ENCODE results near the gene HS6ST3. TPM values are rescaled to one million over a fixed set of nuclear protein-coding genes. Genes with fewer than 3 reads are reported as not detected.

Gene HS6ST3
- polyA plus RNA-seq, 6 donors from 2014 or later: not detected

DNA sequence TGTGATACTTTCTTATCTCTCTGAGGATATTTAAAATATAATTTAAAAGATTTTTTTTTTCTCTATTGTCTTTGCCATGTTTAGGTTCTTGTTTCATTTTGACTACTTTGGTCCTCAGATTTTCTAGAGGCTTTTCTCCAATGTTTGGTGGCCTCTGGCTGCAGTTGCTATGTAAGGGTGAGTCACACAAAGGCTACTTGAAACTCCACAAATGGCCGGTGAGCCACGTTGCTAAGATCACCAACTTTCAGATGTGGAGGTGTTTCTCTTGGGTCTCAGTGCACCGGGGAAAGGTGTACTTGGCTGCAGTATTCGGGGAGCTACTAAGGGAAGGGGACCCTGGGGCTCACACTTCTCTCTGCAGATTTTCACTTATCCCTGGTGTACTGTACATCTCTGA is 248.1 kb downstream of the HS6ST3 start:
- H3K9me3 Mint-ChIP-seq: peaks cover 0 to 13% (median 8%) of the 10 kb centered on the region in 7 donors
- no peaks in the 10 kb centered on the region for H3K36me3 Mint-ChIP-seq
- no peaks in the 10 kb centered on the region for H3K27me3 Mint-ChIP-seq
- no peak overlapping the region for H3K27ac Mint-ChIP-seq
- no peak overlapping the region for H3K4me3 Mint-ChIP-seq
- H3K4me1 Mint-ChIP-seq: no peaks in the 10 kb centered on the region
- ATAC-seq (ENCODE audit: low read depth in 2 of 2) (no peak), DNase-seq (no peak)

DNA sequence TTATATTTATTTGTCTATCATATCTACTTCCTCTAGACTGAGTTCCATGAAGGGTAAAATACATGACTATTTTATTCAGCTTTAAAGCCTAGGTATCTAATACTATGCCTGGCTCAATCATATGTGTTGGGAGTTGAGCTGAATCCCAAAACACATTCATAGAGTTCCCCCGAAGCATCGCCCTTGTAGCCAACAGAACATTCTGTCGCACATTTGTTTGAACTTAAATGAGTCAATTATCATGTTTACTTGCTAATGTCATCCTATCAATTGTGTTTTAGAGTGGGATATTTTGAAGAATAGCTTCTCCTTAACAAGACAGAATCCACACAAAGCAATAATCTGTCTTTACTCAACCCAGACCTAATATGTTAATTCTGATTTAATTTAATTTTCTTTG is 252.4 kb downstream of the HS6ST3 start:
- DNase-seq (no peak), ATAC-seq (ENCODE audit: low read depth in 2 of 2) (no peak)
- Mint-ChIP-seq H3K4me3 (no peak overlapping the region), H3K36me3 (no peaks in the 10 kb centered on the region), H3K27me3 (no peaks in the 10 kb centered on the region), H3K27ac (no peak overlapping the region), H3K4me1 (no peaks in the 10 kb centered on the region), H3K9me3 (peaks cover 0 to 6% (median 4%) of the 10 kb centered on the region in 7 donors)

DNA sequence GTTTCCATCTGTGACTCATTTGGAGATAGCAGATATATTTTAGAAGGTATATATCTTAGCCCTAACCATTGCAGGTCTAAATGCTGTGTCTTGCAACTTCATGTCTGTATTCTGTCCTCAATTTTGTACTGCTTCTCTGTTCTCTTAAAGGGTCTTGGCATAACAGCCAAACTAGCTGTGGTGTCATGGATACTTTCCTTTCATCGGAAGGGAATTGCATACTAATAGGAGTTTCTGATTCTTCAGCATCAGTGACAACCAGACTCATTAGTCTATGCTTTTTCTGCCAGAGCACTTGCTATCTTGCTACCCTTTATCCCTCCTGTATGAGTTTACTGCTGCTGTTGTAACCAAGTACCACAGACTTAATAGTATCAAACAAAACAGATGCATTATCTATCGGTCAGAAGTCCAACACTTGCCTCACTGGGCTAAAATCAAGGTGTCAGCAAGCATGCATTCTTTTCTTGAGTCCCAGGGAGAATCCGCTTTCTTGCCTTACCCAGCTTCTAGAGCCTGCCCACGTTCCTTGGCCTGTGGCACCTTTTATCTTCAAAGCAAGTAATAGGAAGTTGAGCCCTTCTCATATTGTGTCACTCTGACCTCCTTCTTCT is 253.1 kb downstream of the HS6ST3 start:
- Mint-ChIP-seq H3K36me3 (no peaks in the 10 kb centered on the region), H3K4me3 (no peak overlapping the region), H3K27me3 (no peaks in the 10 kb centered on the region), H3K27ac (no peak overlapping the region), H3K9me3 (peaks cover 0 to 6% (median 4%) of the 10 kb centered on the region in 7 donors), H3K4me1 (no peaks in the 10 kb centered on the region)
- ATAC-seq (ENCODE audit: low read depth in 2 of 2) (no peak), DNase-seq (no peak)

DNA sequence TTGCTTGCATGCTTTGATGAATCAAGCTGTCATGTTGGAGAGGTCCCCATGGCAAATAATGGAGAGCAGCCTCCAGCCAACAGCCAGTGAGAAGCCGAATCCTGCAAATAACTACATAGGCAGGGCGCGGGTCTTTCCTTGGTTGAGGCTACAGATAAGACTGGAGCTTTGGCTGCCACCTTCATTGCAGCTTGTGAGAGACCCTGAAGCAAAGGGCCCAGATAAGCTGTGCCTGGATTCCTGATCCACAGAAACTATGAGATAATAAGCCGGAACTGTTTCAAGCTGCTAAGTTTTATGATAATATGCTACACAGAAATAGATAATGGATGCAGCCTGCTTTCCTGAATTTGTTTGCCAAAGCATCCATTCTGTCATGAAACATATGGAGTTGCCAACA is 257.0 kb downstream of the HS6ST3 start:
- H3K27ac Mint-ChIP-seq: no peak overlapping the region
- no peak overlapping the region for H3K4me3 Mint-ChIP-seq
- no peaks in the 10 kb centered on the region for H3K27me3 Mint-ChIP-seq
- H3K9me3 Mint-ChIP-seq: peaks cover 0 to 2% (median 0%) of the 10 kb centered on the region in 7 donors
- ATAC-seq (ENCODE audit: low read depth in 2 of 2) (no peak), DNase-seq (no peak)
- H3K4me1 Mint-ChIP-seq: no peaks in the 10 kb centered on the region
- no peaks in the 10 kb centered on the region for H3K36me3 Mint-ChIP-seq

DNA sequence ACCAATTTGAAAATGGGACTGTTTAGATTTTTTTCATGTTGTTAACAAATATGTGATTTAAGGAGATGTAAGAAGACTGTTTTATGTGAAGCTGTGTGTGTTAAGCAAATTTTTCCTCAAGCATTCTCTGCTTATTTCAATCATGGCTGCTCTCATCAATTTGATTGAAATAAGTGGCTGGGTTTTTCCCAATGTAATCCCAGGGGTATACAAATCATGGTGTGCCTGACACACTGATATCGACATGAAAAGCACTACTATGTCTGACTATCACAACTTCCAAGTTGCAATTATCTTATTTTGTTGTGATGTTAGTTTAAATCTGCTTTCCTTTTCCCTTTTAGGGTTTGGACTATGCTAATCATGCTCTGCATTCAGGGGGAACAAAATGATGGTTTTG is 283.7 kb downstream of the HS6ST3 start:
- no peaks in the 10 kb centered on the region for H3K27me3 Mint-ChIP-seq
- no peaks in the 10 kb centered on the region for H3K36me3 Mint-ChIP-seq
- no peaks in the 10 kb centered on the region for H3K4me1 Mint-ChIP-seq
- DNase-seq (no peak), ATAC-seq (ENCODE audit: low read depth in 2 of 2) (no peak)
- H3K9me3 Mint-ChIP-seq: peaks cover 0 to 11% (median 6%) of the 10 kb centered on the region in 7 donors
- no peak overlapping the region for H3K27ac Mint-ChIP-seq
- H3K4me3 Mint-ChIP-seq: no peak overlapping the region

DNA sequence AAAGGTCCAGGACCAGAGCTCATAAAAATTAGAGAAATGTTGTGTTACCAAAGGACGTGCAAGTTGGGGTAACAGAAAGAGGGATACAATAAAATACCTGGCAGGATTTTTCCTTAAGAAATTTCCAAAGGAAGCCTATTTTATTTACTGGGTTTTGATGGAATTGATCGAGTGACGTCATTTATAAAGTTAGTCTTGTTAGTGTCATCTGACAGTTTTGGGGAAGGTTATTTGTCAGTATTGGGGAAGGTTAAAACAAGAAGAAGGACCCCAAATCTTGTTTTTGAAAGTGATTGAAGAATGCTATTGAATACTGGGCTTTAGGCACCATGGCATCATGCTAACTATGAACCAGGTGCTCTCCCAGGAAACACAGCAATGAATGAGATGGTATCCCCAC is 287.9 kb downstream of the HS6ST3 start:
- DNase-seq (no peak), ATAC-seq (ENCODE audit: low read depth in 2 of 2) (no peak)
- H3K36me3 Mint-ChIP-seq: no peaks in the 10 kb centered on the region
- H3K4me1 Mint-ChIP-seq: no peaks in the 10 kb centered on the region
- H3K4me3 Mint-ChIP-seq: no peak overlapping the region
- H3K9me3 Mint-ChIP-seq: peaks cover 0 to 12% (median 6%) of the 10 kb centered on the region in 7 donors
- H3K27me3 Mint-ChIP-seq: no peaks in the 10 kb centered on the region
- no peak overlapping the region for H3K27ac Mint-ChIP-seq

DNA sequence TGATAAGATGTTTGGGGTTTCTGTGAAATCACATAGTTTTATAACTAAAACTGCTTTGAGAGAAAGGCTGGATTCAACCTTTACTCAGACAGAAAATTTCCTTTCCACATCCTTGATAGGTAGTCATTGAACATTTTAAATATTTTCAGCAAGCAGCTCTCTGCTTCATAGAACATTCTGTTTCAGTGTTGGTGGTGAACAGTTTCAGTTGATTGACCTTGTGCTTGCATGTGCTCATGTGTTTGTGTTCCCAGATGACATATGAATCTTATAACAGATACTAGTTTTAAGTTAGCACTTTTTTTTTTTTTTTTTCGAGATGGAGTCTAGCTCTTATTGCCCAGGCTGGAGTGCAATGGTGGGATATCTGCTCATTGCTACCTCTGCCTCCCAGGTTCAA is 290.1 kb downstream of the HS6ST3 start:
- Mint-ChIP-seq H3K36me3 (no peaks in the 10 kb centered on the region), H3K27ac (no peak overlapping the region), H3K4me3 (no peak overlapping the region), H3K27me3 (no peaks in the 10 kb centered on the region), H3K4me1 (no peaks in the 10 kb centered on the region), H3K9me3 (peaks cover 0 to 12% (median 8%) of the 10 kb centered on the region in 7 donors)
- DNase-seq: no peak
- ATAC-seq (ENCODE audit: low read depth in 2 of 2): no peak

DNA sequence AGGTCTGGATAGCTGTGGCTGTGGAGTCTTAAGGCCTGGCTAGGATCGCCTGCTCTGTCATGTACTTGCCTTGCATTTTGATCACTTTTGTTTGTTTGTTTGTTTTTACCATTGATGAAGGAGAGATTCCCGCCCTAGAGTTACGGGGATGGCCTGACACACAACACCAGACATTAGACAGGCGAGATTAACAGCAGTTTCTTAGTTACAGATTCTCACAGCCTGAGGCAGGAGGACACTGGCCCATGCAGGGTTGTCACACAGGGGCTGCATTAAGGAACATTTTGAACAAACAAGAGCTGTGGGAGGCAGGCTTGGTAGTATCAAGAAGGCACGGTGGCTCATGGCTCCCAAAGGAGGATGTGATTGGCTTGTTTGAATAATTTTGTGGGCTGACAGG is 291.8 kb downstream of the HS6ST3 start:
- DNase-seq (no peak), ATAC-seq (ENCODE audit: low read depth in 2 of 2) (no peak)
- Mint-ChIP-seq H3K27me3 (no peaks in the 10 kb centered on the region), H3K4me1 (no peaks in the 10 kb centered on the region), H3K36me3 (no peaks in the 10 kb centered on the region), H3K9me3 (peaks cover 0 to 10% (median 4%) of the 10 kb centered on the region in 7 donors), H3K27ac (no peak overlapping the region), H3K4me3 (no peak overlapping the region)

DNA sequence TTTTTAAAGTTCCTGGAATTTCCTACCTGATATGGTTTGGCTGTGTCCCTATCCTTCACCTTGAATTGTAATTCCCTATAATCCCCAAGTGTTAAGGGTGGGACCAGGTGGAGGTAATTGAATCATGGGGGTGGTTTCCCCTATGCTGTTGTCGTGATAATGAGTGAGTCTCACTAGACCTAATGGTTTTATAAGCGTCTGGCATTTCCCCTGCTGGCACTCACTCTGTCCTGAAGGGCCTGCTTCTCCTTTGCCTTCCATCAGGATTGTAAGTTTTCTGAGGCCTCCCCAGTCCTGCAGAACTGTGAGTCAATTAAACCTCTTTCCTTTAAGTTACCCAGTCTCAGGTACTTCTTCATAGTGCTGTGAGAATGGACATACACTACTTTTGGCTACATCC is 298.7 kb downstream of the HS6ST3 start:
- H3K9me3 Mint-ChIP-seq: peaks cover under 1 to 17% (median 4%) of the 10 kb centered on the region in 7 donors
- no peaks in the 10 kb centered on the region for H3K4me1 Mint-ChIP-seq
- DNase-seq: no peak
- ATAC-seq (ENCODE audit: low read depth in 2 of 2): no peak
- H3K27me3 Mint-ChIP-seq: no peaks in the 10 kb centered on the region
- peak overlapping the region in 1 of 8 donors; percentile 38 for H3K4me3 Mint-ChIP-seq
- H3K27ac Mint-ChIP-seq: no peak overlapping the region
- H3K36me3 Mint-ChIP-seq: no peaks in the 10 kb centered on the region

DNA sequence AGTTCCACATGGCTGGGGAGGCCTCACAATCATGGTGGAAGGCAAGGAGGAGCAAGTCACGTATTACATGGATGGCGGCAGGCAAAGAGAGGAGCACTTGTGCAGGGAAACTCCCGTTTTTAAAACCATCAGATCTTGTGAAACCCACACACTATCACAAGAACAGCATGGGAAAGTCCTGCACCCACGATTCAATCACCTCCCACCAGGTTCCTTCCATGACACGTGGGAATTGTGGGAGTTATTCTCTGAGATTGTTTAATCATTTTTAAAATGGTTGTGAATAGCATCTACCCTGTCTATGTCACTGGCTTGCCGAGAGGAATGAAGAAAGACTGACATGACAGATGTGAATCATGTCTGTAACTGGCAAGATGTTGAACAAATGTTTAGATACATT is 301.7 kb downstream of the HS6ST3 start:
- Mint-ChIP-seq H3K4me3 (no peak overlapping the region), H3K4me1 (no peaks in the 10 kb centered on the region), H3K9me3 (peaks cover 0 to 25% (median 8%) of the 10 kb centered on the region in 7 donors), H3K36me3 (no peaks in the 10 kb centered on the region), H3K27ac (no peak overlapping the region), H3K27me3 (no peaks in the 10 kb centered on the region)
- ATAC-seq (ENCODE audit: low read depth in 2 of 2) (no peak), DNase-seq (no peak)

DNA sequence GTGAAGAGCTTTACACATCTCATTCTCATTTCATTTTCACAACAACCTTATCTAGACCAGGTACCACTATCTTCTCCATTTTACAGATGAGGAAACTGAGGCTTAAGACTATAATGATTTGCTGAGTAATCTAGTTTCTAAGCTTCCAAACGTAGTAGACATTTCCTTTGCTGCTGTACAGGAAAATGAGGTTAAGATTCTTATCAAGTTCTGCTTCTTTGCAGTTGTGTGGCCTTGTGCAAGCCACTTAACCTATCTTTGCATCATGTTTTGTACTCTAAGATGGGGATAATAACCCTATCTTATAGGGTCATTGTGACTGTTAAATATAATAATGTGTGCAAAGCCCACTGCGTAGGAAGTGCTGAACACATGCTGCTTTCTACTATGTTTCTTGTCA is 307.9 kb downstream of the HS6ST3 start:
- Mint-ChIP-seq H3K9me3 (peaks cover 0 to 17% (median 2%) of the 10 kb centered on the region in 7 donors), H3K36me3 (no peaks in the 10 kb centered on the region), H3K27ac (no peak overlapping the region), H3K4me1 (no peaks in the 10 kb centered on the region), H3K4me3 (no peak overlapping the region), H3K27me3 (no peaks in the 10 kb centered on the region)
- ATAC-seq (ENCODE audit: low read depth in 2 of 2) (no peak), DNase-seq (no peak)

DNA sequence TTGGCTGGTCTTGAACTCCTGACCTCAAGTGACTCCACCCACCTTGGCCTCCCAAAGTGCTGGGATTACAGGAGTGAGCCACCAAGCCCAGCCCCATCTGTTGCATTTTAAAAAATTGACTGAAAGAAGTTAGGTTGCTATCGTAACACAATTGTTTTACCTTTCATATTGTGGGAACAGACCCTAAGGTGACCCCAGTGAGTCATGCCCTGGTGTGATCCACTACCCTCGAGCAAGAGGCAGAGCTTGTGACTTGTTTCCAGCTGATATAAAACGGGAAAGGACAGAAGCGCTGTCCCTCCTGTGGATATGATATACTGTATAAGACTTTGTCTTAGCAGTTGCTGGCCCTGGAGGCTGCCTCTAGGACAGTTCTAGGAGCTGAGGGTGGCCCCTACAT is 308.6 kb downstream of the HS6ST3 start:
- no peaks in the 10 kb centered on the region for H3K36me3 Mint-ChIP-seq
- ATAC-seq (ENCODE audit: low read depth in 2 of 2) (no peak), DNase-seq (no peak)
- H3K4me3 Mint-ChIP-seq: no peak overlapping the region
- no peaks in the 10 kb centered on the region for H3K4me1 Mint-ChIP-seq
- H3K9me3 Mint-ChIP-seq: peaks cover 0 to 14% (median 3%) of the 10 kb centered on the region in 7 donors
- H3K27ac Mint-ChIP-seq: no peak overlapping the region
- H3K27me3 Mint-ChIP-seq: no peaks in the 10 kb centered on the region

DNA sequence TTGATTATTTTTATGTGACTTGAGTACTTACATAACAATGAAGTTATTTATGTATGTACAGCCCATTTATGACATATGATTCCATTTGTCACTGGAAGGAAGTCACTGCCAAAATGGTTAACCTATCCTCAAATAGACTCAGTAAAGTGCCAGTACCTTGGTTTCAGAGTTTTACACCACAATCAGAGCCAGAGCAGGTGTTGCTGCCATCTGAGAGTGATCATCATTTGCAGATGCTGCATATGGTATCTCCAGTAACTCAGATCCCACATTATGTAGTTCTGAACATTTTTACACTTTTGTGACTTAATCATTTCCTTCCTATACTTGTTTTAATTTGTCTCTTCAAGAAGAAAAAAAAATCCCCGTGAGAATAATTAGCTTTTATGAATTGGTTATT is 313.3 kb downstream of the HS6ST3 start:
- ATAC-seq (ENCODE audit: low read depth in 2 of 2) (no peak), DNase-seq (no peak)
- no peaks in the 10 kb centered on the region for H3K4me1 Mint-ChIP-seq
- no peak overlapping the region for H3K27ac Mint-ChIP-seq
- H3K36me3 Mint-ChIP-seq: no peaks in the 10 kb centered on the region
- H3K4me3 Mint-ChIP-seq: no peak overlapping the region
- H3K27me3 Mint-ChIP-seq: no peaks in the 10 kb centered on the region
- peaks cover 0 to 12% (median 0%) of the 10 kb centered on the region in 7 donors for H3K9me3 Mint-ChIP-seq

DNA sequence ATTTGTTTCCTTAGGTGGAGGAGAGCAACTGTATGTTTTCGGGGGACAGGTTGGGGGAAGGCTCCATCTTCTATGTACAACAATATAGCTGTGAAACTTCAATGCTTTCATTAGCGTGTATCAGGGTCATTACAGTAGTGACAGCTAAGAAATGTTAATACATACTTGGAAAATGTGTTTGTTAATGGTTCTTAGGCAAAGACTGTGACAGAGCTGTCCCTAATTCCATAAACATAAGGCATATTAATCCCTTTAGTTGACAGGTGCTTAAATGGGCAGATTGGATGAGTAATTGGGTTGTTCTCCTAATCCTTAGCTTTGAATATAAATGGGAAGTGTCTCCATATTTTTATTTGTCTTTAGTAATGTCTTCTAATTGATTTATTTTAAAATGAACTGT is 313.7 kb downstream of the HS6ST3 start:
- DNase-seq (no peak), ATAC-seq (ENCODE audit: low read depth in 2 of 2) (no peak)
- peaks cover 0 to 15% (median 3%) of the 10 kb centered on the region in 7 donors for H3K9me3 Mint-ChIP-seq
- H3K27ac Mint-ChIP-seq: no peak overlapping the region
- H3K36me3 Mint-ChIP-seq: no peaks in the 10 kb centered on the region
- no peak overlapping the region for H3K4me3 Mint-ChIP-seq
- H3K4me1 Mint-ChIP-seq: no peaks in the 10 kb centered on the region
- no peaks in the 10 kb centered on the region for H3K27me3 Mint-ChIP-seq
